B cell (primary cell): ENCODE data around the gene FBP1.

Experiments used
- CTCF ChIP-seq: fragments of 200-600 bp; IDR thresholded peaks from one replicate; pipeline ENCODE4 v1.8.0; 2022; ENCODE audit warnings: antibody characterized with exemption, mild to moderate bottlenecking
- EZH2 ChIP-seq: IDR thresholded peaks from 2 replicates; pipeline ENCODE4 v1.6.1; 2012; ENCODE audit warnings: borderline replicate concordance, low read depth, mild to moderate bottlenecking, moderate library complexity, low read length; ENCODE audit not compliant: insufficient read depth, poor library complexity, severe bottlenecking

GRCh38 chr9:94591876-94592275 is 47.4 kb downstream of the FBP1 start:
- TF ChIP-seq EZH2 (no peak), CTCF (no peak)
